GM23338 (cell line): ENCODE measurements around the gene ALDH6A1. TPM values are rescaled to one million over a fixed set of nuclear protein-coding genes. Genes with fewer than 3 reads are reported as not detected.

Experiments
- ATAC-seq: fragments of 200-7000 bp; cut with Tn5 transposase; 3 replicates; pipeline ENCODE4 v1.9.1; 2020
- DNase-seq: peaks from one replicate; pipeline ENCODE4 v3.0.0-alpha.2; 2015; ENCODE audit warnings: low spot score
- H2AFZ ChIP-seq: fragments of 200-600 bp; sonication (generic); 2 replicates; pipeline ENCODE4 v1.8.0; 2016; ENCODE audit warnings: antibody characterized with exemption, mild to moderate bottlenecking, moderate library complexity
- H3F3A ChIP-seq: fragments of 200-600 bp; sonication (generic); replicated peaks from 2 replicates; pipeline ENCODE4 v1.8.0; 2017; ENCODE audit warnings: antibody characterized with exemption, mixed run types, low read depth
- H3K27ac ChIP-seq: fragments of 200-600 bp; sonication (generic); 2 replicates; pipeline ENCODE4 v1.6.1; 2016; ENCODE audit warnings: low read depth
- H3K27me3 ChIP-seq: fragments of 200-600 bp; sonication (generic); 2 replicates; pipeline ENCODE4 v1.8.0; 2016; ENCODE audit warnings: mild to moderate bottlenecking, mixed run types, moderate library complexity; ENCODE audit not compliant: insufficient read depth
- H3K36me3 ChIP-seq: fragments of 200-600 bp; sonication (generic); 2 replicates; pipeline ENCODE4 v1.8.0; 2016; ENCODE audit warnings: mild to moderate bottlenecking; ENCODE audit not compliant: insufficient read depth
- H3K4me1 ChIP-seq: fragments of 200-600 bp; sonication (generic); 2 replicates; pipeline ENCODE4 v1.8.0; 2016; ENCODE audit warnings: mild to moderate bottlenecking, moderate library complexity; ENCODE audit not compliant: insufficient read depth
- H3K4me2 ChIP-seq: fragments of 200-600 bp; sonication (generic); 2 replicates; pipeline ENCODE4 v1.7.1; 2017; ENCODE audit warnings: mixed run types
- H3K4me3 ChIP-seq: fragments of 200-600 bp; sonication (generic); 2 replicates; pipeline ENCODE4 v1.6.1; 2016; ENCODE audit warnings: mixed run types
- H3K79me2 ChIP-seq: fragments of 200-600 bp; sonication (generic); replicated peaks from 2 replicates; pipeline ENCODE4 v1.8.0; 2017; ENCODE audit warnings: mild to moderate bottlenecking; ENCODE audit not compliant: insufficient read depth
- H3K9me2 ChIP-seq: fragments of 200-600 bp; sonication (generic); 2 replicates; pipeline ENCODE4 v1.8.0; 2017; ENCODE audit not compliant: insufficient read depth
- H4K20me1 ChIP-seq: fragments of 200-600 bp; sonication (generic); replicated peaks from 2 replicates; pipeline ENCODE4 v1.8.0; 2017; ENCODE audit warnings: mild to moderate bottlenecking; ENCODE audit not compliant: insufficient read depth
- H3K27ac Mint-ChIP-seq: 2 replicates; pipeline ENCODE4 v1.8.0; 2020; ENCODE audit warnings: inconsistent platforms, mild to moderate bottlenecking, moderate library complexity, mixed read lengths
- H3K27me3 Mint-ChIP-seq: 3 replicates; pipeline ENCODE4 v1.8.0; 2022; ENCODE audit warnings: low read depth, mild to moderate bottlenecking, moderate library complexity, mixed read lengths, inconsistent platforms; ENCODE audit not compliant: insufficient read depth, poor library complexity
- H3K36me3 Mint-ChIP-seq: 3 replicates; pipeline ENCODE4 v1.8.0; 2021; ENCODE audit warnings: low read depth, mild to moderate bottlenecking, inconsistent platforms, moderate library complexity, mixed read lengths
- H3K4me1 Mint-ChIP-seq: 3 replicates; pipeline ENCODE4 v1.8.0; 2020; ENCODE audit warnings: mild to moderate bottlenecking, inconsistent platforms, mixed read lengths
- H3K4me3 Mint-ChIP-seq: 3 replicates; pipeline ENCODE4 v1.8.0; 2021; ENCODE audit warnings: moderate library complexity, mild to moderate bottlenecking, inconsistent platforms, mixed read lengths
- H3K9me3 Mint-ChIP-seq: 3 replicates; pipeline ENCODE4 v1.8.0; 2020; ENCODE audit warnings: moderate library complexity, mild to moderate bottlenecking, inconsistent platforms, mixed read lengths
- CTCF ChIP-seq, 2 experiments: fragments of 200-600 bp in 1 of 2; sonication (generic) in 1 of 2; conservative IDR thresholded peaks; 2 replicates each; pipeline versions ENCODE4 v1.5.1 to v1.6.1; 2016 to 2017; ENCODE audit warnings: antibody characterized with exemption in 2 of 2, low read depth in 2 of 2, mild to moderate bottlenecking in 2 of 2, moderate library complexity in 1 of 2
- EZH2 ChIP-seq: fragments of 200-600 bp; sonication (generic); IDR thresholded peaks from one replicate; pipeline ENCODE4 v1.8.0; 2017; ENCODE audit warnings: antibody characterized with exemption, mild to moderate bottlenecking, low read depth; ENCODE audit not compliant: unreplicated experiment
- EZH2phosphoT487 ChIP-seq: fragments of 200-600 bp; sonication (generic); IDR thresholded peaks from one replicate; pipeline ENCODE4 v1.8.1; 2018; ENCODE audit warnings: antibody characterized with exemption; ENCODE audit not compliant: unreplicated experiment
- ZNF114 ChIP-seq: fragments of 250-450 bp; sonication (Bioruptor Pico); IDR thresholded peaks from 2 replicates; pipeline ENCODE4 v1.5.0; 2020; ENCODE audit warnings: mild to moderate bottlenecking, moderate library complexity
- ZNF331 ChIP-seq: fragments of 250-450 bp; sonication (Bioruptor Pico); IDR thresholded peaks from 2 replicates; pipeline ENCODE4 v1.5.0; 2020; ENCODE audit warnings: low read depth, mild to moderate bottlenecking, moderate library complexity
- ZNF462 ChIP-seq: fragments of 250-450 bp; sonication (Bioruptor Pico); IDR thresholded peaks from 2 replicates; pipeline ENCODE4 v1.5.0; 2020; ENCODE audit warnings: mild to moderate bottlenecking, moderate library complexity
- polyA plus RNA-seq: library from polyadenylated mRNA; unstranded; fragments of >200 nt; fragmentation: Nextera tagmentation; extraction: Ambion mirVana; gene quantifications from 2 replicates; pipeline ENCODE4 v1.2.1, GENCODE V29; 2016
- total RNA-seq: library from RNA; depleted of rRNA; stranded (reverse); fragments of >200 nt; shearing (Covaris generic); gene quantifications from 2 replicates; pipeline ENCODE4 v1.2.3, GENCODE V29; 2014

Gene ALDH6A1
- total and polyA plus RNA-seq, 2 experiments from 2014 or later = 16.1 to 28.0 TPM

- DNase-seq (peak; percentile 73), ATAC-seq (peak; percentile 85)
- Histone ChIP-seq H3K9me2 (no peaks in the 10 kb centered on the region), H4K20me1 (no peaks in the 10 kb centered on the region), H3K79me2 (no peaks in the 10 kb centered on the region), H3K4me2 (no peak overlapping the region), H3K4me1 (no peaks in the 10 kb centered on the region), H3K36me3 (no peaks in the 10 kb centered on the region), H3K27ac (no peak overlapping the region), H3K4me3 (no peak overlapping the region), H3F3A (no peaks in the 10 kb centered on the region), H3K27me3 (no peaks in the 10 kb centered on the region), H2AFZ (no peak overlapping the region)
- Mint-ChIP-seq H3K36me3 (no peaks in the 10 kb centered on the region), H3K4me3 (no peak overlapping the region), H3K27me3 (peaks cover 2% of the 10 kb centered on the region), H3K4me1 (peaks cover 2% of the 10 kb centered on the region; the same call in 2 of the 3 replicates), H3K27ac (no peak overlapping the region), H3K9me3 (no peaks in the 10 kb centered on the region)
- TF ChIP-seq EZH2 (no peak), ZNF462 (CRISPR knock-in tag) (no peak), CTCF (conservative IDR thresholded peaks at IDR 0.05; ENCODE audit: low read depth in 2 of 2) (peak; percentile 64)
Observed at GRCh38 chr14:74048281-74048680, 36.0 kb downstream of the ALDH6A1 start.

GRCh38 chr14:74045522-74045921 lies 38.7 kb downstream of the ALDH6A1 start:
- H3K4me3 ChIP-seq = no peak overlapping the region
- no peaks in the 10 kb centered on the region for H3K9me2 ChIP-seq
- ATAC-seq = no peak
- no peaks in the 10 kb centered on the region for H3K9me3 Mint-ChIP-seq
- no peaks in the 10 kb centered on the region for H3K4me1 ChIP-seq
- no peak overlapping the region for H3K27ac ChIP-seq
- H3K36me3 ChIP-seq = no peaks in the 10 kb centered on the region
- H3F3A ChIP-seq = no peaks in the 10 kb centered on the region
- no peaks in the 10 kb centered on the region for H4K20me1 ChIP-seq
- H3K27me3 Mint-ChIP-seq = peaks cover 2% of the 10 kb centered on the region
- H3K4me3 Mint-ChIP-seq = no peak overlapping the region
- no peak overlapping the region for H3K4me2 ChIP-seq
- no peaks in the 10 kb centered on the region for H3K79me2 ChIP-seq
- no peaks in the 10 kb centered on the region for H3K36me3 Mint-ChIP-seq
- no peak overlapping the region for H2AFZ ChIP-seq
- no peak for DNase-seq
- H3K27ac Mint-ChIP-seq = no peak overlapping the region
- peaks cover 2% of the 10 kb centered on the region; the same call in 2 of the 3 replicates for H3K4me1 Mint-ChIP-seq
- H3K27me3 ChIP-seq = no peaks in the 10 kb centered on the region
- TF ChIP-seq ZNF114 (CRISPR knock-in tag) (no peak), EZH2 (no peak), EZH2phosphoT487 (no peak), ZNF331 (CRISPR knock-in tag) (no peak)
